T1000 (cell line): ENCODE results near the gene COBLL1.
"Not testable (repeated sequence)": the region's sequence is repeated elsewhere in the genome, so short reads cannot be mapped to it uniquely, and the experiment has no call there.

Experiments used
- DNase-seq: peaks from one replicate; lab custom pipeline; 2025; ENCODE audit warnings: mixed read lengths; lab: John Stamatoyannopoulos, UW

The COBLL1 gene

DNA sequence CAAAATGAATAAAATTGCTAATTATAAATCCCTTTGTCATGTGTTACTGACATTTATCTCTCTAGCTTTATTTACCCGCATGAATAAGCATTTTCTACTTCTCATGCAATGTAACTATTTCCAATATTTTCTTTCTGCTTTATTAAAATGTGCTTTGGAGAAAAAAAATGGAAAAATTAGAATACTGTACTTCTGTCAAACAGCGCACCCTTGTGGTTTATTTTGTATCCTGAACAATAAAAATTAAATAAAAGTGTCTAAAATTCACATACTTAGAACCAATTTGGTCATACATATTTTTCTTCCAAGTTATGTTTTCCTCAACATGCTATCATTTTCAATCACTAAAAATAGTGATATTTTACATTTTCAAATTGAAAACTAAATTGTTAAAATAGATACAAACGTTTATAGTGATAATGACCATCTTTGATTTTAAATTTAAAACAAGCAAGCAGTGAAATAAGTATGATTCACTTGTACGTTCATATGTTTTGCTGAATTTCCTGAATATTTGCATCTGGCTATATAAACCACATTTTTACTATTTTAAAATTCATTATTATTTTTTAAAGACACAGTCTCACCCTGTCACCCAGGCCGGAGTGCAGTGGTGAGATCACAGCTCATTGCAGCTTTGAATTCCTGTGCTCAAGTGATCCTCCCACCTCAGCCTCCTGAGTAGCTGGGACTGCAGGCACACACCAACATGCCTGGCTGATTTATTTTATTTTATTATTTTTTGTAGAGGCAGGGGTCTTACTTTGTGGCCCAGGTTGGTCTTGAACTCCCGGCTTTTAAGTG, 124.4 kb downstream of the COBLL1 start:
- DNase-seq, result no peak

DNA sequence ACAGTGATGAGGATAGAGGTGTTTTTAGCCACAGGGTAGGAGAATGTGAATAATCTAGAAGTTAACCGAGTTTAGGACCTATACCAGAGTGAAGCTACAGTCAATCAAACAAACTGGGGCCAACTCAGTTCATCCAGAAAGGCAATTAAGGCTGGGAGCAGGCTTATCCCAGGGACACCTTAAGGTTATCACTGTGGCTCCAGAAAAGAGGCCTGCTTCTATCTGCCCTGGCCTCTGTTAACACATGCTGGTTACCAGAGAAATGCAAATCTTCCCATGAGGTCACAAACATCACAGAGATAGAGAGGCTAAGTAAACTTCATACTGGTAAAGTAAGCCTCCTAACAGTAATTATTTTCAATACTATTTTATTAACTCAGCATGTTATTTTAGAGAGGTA, 127.2 kb downstream of the COBLL1 start:
- no peak for DNase-seq

DNA sequence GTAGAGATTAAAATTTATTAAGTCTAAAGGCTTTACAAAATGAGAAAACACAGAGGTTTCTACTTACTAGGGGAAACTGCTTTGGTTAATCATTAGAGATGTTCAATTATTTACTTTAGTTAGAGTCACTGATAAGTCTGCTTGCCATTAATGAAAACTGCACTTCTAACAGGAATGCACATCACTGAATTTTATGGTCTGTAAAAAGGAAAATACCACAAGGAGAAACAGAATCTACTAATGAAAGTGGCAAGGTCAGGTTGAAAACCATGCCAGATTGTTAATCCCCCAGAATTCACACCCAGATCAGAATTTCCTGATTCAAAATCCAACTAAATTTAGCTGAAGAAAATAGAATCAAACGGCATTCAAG, 129.9 kb downstream of the COBLL1 start:
- DNase-seq, result no peak

DNA sequence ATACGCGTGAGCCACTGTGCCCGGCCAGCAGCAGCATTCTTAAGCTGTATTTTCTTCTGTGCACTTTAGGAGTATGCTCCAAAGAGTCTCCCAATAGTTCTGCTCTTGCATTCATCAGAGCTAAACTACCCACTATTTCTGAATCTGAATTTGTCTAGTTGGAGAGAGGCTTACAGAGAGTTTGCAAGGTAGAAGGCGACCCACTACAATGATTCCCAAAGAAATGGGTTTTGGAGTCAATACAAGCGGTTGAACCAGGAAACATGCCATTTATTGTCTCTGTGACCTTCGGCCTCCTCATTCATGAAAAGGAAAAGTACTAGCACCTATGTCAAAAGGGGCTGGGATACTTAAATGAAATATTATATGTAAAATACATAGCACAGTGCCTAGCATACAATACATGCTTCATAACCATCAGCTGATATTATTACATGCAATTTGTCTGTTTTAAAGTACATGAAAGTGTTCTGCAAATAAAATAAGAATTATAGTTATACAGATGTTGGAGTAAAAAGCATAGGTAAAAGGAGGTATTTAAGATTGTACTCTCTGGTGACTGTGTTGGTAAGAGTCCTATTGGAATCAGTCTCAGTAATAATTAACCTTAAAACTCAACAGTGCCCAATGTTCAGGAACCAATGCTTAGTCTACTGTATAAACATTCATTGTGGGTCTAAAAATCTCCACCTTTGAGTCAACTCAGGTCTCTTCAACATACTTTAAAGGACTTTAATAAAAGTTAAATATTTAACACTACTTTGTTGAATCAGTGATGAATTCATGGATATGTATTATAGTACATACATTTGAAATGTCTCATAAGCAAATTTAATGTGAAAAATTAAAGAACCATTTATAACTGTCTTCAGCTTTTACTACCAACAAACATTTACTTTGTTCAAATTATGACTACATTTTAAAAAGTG, 130.5 kb downstream of the COBLL1 start:
- DNase-seq, result no peak

DNA sequence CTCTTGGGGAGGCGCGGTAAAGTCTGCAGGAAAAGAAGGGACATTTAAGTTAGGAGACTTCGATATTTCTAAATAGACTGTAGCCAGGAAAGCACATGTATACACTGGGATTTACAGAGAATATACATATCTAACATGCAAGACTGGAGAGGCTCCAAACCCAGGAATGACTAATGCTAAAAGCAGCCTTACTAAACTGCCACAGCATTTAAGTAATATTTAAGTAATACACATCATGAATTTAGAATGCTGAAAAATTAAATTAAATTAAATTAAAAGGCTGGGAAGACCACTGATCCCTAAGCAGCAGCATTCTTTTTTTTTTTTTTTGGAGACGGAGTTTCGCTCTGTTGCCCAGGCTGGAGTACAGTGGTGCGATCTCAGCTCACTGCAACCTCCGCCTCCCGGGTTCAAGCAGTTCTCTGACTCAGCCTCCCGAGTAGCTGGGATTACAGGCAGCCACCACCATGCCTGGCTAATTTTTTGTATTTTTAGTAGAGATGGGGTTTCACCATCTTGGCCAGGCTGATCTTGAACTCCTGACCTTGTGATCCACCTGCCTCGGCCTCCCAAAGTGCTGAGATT, 131.3 kb downstream of the COBLL1 start:
- DNase-seq, result not testable (repeated sequence)

DNA sequence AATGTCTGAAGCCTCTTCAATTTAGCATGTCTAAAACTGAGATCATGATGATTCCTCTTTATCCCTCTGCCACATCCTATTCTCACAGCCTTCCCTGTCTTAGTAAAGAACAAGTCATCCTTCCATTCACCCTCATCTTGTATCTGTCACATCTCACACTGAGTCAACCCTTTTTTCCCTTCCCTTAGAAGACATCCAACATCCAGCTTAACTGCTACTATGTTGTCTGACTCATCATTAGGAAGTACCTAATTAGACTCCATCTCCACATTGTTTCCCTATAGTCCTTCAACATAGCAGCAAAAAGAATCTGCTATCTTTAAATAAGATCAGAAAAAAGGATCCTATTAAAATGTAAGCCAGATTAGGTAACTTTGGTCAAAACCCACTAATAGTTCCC, 135.1 kb downstream of the COBLL1 start:
- no peak for DNase-seq

DNA sequence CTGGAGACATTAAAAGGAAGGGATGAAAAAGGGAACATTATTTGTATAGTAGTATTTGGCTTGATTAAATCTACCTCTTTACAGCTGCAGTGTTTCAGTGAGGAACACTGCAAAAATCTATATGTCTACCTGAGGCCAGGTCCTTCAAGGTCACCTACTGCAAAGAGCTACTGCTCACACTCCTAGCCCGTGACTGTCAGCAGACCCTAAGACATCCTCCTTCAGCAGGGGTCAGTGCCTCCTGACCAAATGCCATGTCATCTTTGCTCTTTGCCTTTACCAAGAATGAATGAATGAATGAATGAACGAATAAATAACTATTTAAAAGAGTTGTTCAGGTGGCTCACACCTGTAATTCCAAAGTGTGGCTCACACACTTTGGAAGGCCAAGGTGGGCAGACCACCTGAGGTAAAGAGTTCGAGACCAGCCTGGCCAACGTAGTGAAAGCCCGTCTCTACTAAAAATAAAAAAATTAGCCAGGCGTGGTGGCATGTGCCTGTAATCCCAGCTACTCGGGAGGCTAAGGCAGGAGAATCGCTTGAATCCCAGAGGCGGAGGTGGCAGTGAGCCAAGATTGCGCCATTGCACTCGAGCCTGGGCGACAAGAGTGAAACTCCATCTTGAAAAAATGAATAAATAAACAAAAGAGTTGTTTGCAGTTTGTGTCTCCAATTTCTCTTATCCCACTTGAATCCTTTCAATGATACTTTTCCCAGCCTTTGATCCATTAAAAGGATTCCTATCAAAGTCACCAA, 136.0 kb downstream of the COBLL1 start:
- no peak for DNase-seq

DNA sequence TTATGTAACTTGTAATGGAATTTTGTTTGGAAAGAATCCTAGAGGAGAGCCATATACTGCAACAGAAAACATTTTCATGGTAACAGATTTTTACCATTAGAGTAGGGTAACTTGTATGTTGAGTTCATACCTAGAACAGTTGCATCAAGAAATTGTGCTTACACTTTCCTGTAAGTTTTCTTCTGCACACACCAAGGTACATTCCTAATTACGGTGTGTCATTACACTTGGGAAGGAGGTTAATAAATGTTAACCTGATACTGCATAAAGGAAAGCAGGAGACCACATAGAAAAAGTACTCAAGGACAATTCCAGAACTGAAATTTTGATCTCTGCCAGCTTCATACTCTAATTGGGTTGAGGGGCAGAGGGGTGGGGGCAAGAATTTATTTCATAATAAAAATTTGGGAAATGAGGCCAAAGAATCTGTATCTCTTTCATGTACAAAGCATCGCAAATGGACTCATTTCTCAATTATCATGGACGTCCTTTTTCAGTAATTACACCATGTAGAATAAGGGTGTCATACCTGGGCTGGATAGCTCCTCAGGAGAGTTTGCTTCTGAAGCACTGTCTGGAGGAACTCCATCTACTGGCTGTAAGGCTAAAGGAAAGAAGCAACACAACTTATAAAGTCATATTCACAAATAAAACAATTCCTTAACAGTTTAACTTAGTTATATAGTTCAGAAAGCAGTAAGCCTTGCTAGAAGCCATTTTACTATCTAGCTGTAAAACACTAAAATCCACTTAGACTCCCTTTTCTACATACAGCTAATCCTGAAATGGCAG, 137.5 kb downstream of the COBLL1 start:
- no peak for DNase-seq

DNA sequence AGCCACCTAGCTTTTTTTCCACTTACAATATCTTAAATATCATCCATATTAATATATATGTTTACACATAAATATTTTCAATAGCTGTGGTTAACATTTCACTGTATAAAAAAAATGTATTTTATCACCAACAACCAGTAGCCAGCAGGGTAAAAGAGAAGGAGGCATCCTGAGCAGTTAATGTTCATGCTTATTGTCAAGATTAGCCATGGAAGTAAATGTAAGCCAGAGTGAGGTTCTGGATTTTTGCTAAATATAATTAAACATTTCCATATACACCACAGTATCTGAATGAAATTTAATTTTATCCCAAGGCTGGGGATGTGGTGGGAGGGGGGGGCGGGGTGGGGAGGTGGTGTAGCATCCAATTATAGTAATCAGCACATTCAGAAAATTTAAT, 140.1 kb downstream of the COBLL1 start:
- DNase-seq, result no peak

DNA sequence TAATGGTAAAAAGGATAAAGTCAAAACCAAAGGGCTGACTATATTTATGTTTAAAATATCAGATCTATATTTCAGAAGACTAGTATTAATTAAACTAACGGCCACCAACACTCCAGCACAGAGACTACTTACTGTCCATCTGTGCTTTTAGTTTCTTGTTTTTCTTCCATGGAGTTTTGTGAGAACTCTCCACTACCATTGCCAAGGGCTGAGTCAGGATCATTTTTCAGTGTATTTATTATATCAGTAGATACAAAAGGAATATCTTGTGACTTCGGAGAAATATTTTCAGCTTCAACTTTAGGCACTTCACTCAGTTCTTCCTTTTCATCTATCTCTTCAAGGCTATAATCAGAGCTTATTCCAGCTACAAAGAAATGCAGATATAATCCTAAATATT, 141.2 kb downstream of the COBLL1 start:
- no peak for DNase-seq

DNA sequence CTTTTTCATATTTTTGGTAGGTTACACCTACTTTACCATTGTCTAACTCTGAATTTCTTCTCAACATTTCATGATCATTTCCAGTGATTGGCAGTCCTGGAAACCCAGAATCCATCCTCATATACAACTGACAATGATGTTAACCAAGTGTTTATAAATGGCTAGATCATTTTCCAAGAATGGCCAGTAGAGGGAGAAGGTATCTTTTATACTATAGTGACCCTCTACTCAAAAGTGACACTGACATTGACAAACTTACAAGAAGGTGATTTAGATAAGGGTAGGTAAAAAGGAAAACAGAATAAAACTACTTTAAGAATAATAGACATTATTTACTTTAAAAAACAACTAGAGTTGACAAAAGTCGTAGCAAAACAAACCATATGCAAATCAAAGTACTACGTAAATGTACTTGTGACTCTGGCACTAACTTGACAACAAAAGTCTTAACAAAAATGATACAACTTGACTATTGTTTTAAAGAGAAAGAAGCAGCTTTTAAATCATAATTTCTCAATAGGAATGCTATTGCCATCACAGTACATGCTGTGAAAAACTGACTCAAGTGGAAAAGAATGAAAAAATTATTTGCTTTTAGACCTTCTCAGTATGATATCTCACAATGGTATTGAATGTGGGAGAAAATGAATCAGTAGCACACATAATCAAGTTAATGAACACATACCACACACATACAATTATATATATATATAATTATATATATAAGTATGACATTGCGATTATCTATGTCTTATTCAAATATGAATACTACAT, 143.7 kb downstream of the COBLL1 start:
- no peak for DNase-seq

DNA sequence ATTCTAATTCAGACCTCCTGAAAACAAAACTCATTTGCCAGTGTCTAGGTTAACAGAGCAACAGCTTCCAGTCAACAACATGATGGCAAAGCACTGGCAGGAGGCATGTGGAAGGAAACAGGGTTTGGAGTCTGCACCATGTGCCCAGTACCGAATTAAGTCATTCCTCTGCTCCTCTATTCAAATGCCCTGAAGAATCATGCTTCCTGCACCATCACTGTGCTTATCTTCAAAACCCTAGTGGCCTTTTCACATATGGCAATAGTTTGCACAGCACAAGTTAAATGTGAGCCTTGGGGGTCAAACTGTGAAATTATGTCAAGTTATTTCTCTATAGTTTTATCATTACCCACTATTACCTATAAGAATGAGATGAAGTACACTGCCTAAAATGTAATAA, 145.0 kb downstream of the COBLL1 start:
- no peak for DNase-seq

DNA sequence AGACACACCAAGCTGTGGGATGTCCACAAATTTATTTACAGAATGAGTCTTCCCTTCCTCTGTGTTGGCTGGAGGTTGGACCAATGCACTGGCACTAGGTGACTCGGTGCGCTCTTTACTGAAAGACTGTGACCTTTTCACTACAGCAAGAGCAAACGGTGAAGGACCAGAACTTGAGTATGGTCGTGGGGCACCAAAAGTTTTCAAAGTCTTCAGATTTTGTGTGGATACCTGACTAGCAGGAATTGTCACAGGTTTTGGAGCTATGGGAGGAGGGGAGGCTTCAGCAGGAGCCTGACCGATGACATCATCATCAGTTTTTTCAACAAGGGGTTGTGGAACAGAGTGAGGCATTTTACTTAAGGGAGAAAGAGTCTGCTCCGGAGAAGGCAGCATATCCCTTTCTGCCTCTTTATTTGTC, 147.3 kb downstream of the COBLL1 start:
- no peak for DNase-seq

DNA sequence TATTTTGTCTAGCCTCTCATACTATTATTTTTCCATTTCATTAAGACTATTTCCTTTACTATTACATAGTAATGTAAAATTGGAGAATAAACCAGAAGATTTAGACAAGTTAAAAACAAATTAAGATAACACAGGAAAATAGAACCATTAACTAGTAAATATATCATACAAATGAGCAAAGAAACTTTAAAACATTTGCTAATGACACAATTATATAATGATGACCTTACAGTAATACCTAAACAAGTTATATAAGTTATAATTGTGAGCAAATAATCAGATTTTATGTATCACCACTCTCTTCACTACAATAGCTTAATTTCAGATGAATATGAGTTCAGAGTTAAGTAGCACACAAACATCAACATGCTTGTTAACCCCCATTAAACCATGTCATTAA, 147.8 kb downstream of the COBLL1 start:
- DNase-seq, result no peak

DNA sequence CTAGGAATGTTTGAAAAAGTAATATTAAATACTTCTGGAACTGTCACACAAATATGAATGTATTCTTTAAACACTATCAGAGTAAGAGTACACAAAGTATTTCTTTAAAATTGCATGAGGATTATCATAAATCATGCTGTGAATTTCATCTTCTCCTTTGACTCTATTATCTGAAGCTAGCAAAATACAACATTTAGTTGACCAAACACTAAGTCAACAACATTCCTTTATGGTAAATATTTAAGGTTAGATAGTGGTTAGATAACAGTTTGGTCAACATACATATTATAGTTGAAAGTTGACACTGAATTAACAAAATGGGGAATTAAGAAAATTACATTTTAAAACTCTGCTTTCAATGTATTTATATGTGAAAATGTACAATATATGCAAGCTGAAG, 148.2 kb downstream of the COBLL1 start:
- DNase-seq, result no peak

DNA sequence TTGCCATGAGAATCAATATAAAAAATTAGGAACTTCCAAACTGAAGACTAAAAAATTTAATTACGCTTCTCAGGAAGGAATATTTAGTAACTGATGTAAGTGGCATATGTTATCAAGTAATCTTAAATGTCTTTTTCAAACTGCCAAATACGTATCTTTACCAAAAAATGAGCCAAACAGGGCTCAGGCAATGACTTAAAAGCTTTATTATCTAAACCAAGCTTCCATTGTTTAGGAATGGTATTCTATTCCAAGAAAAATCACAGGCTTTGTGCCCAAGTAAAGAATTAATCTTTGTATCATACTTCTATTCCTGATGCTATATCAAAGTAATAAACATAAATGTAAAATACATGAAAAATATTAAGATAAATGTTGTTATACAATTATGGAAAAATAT, 148.7 kb downstream of the COBLL1 start:
- DNase-seq, result no peak

DNA sequence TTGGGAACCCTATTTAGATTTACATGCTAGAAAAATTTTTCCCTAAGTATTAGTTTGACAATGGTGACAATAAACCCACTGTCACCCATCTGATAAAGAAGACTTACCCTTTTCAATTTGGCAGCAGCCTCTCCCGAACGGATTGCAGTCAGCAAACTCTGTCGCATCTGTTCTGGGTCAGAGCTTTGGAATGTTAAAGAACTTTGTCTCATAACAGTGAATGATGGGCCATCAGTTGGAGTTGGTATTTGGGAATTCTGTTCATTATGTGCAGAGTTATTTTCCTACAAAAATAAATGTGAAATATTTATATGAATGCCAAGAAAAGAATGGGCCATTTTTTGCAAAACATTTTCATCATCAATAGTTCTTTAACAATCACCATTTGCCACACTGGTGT, 149.5 kb downstream of the COBLL1 start:
- DNase-seq, result no peak

DNA sequence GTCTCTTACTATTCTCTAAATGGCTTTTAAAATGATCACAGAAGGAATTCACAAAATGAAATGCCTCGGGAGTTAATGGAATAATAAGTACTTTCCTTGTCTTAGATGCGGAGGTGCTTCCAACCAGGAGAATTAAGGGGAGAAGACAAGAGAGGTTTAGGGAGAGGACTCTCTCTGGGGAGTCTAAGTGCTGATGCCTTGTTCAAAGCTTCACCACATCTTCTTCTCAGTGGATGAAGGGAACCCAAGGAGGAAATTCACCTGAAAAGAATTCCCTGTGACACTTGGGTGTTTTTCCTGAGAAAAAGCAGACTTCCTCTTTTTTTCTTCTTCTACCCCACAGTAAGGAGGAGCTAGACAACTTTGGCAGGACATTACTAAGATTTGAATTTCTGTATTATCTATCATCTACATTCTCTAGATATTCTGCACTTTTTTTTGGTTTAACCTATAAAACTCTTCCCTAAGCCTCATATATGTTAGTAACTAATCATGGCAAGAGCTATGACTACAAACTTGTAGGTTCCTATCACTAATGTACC, 150.2 kb downstream of the COBLL1 start:
- no peak for DNase-seq

DNA sequence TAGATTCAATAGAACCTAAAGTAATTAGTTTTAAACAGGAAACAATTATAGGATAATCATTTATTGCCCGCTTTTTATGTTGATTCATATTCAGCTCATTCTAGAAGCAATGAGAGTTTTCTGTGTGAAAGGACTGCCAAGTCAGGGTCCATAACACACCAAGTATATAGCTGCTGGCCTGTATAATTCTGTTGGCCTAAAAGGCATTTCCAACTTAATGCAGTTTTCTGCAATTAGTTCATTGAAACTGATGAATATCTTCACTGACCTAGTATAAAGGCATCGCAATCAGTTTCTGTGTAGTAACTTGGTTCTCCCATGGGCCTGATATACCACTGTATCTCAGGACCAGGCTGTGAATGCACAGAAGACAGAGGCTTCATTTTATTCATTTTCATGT, 151.3 kb downstream of the COBLL1 start:
- no peak for DNase-seq

DNA sequence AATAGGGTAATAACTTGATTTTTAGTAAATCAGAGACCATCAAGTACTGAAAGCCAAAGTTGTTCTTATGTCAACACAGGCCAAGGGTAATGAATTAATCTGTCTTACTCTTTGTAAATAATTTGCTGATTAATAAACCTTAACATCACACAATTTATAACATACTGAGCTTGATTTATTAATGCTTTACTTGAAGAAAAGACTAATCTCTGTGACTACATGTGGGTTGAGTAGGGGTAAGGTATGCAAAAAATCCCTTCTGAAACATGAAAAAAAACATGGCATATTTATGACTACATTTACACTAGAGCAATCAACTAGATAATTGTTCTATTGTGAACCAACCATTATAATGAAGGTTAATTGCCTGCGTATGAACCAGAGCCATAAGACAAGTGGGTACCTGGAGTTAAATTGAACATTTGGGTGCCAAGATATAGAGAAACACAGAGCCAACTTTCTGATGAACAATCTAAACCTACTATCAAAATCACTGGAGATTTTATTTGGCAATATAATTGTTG, 152.7 kb downstream of the COBLL1 start:
- no peak for DNase-seq
